GM19468 (cell line): ENCODE data around the gene CENATAC.
"Not testable (repeated sequence)": the region's sequence is repeated elsewhere in the genome, so short reads cannot be mapped to it uniquely, and the experiment has no call there.

Experiments used
- ATAC-seq: cut with Tn5 transposase; IDR thresholded peaks from one replicate; pipeline ENCODE4 v1.9.1; 2021; ENCODE audit warnings: mild to moderate bottlenecking, moderate library complexity, moderate number of reproducible peaks; ENCODE audit not compliant: unreplicated experiment; ENCODE audit errors: extremely low read depth

CENATAC gene

GRCh38 chr11:118997627-118998387 is at the start of gene CENATAC:
TSS of gene CENATAC (plus strand) at chr11:118998138. CDS start at chr11:118998198, 60 bp downstream.
- ATAC-seq = peak; percentile 90

- ATAC-seq = no peak
Measured at GRCh38 chr11:118953265-118953664, 44.7 kb upstream of the CENATAC start.

GRCh38 chr11:118953976-118954375 is 44.0 kb upstream of the CENATAC start:
- not testable (repeated sequence) for ATAC-seq

GRCh38 chr11:118956094-118956846 is 41.7 kb upstream of the CENATAC start, which contains the start of gene UPK2:
TSS of gene UPK2 (plus strand) at chr11:118956298. CDS start at chr11:118956351, 53 bp downstream.
- ATAC-seq = peak; percentile 79

- no peak for ATAC-seq
Measured at GRCh38 chr11:118956847-118957469, 41.0 kb upstream of the CENATAC start.

GRCh38 chr11:118957549-118957948 is 40.4 kb upstream of the CENATAC start:
- ATAC-seq = no peak

GRCh38 chr11:118957968-118958367 is 40.0 kb upstream of the CENATAC start:
- ATAC-seq = no peak

GRCh38 chr11:118958577-118958976 is 39.4 kb upstream of the CENATAC start:
- no peak for ATAC-seq

- no peak for ATAC-seq
Measured at GRCh38 chr11:118961189-118961588, 36.7 kb upstream of the CENATAC start.

GRCh38 chr11:118961591-118961990 is 36.3 kb upstream of the CENATAC start:
- ATAC-seq = no peak

GRCh38 chr11:118969508-118969907 is 28.4 kb upstream of the CENATAC start:
- ATAC-seq = not testable (repeated sequence)

- no peak for ATAC-seq
Measured at GRCh38 chr11:118971646-118972045, 26.3 kb upstream of the CENATAC start, which contains the start of gene FOXR1. TSS of gene FOXR1 (plus strand) at chr11:118971761. CDS start at chr11:118971932, 171 bp downstream.

GRCh38 chr11:118973985-118974384 is 24.0 kb upstream of the CENATAC start:
- ATAC-seq = no peak

- no peak for ATAC-seq
Measured at GRCh38 chr11:118975771-118976709, 21.9 kb upstream of the CENATAC start.

GRCh38 chr11:118979434-118979833 is 18.5 kb upstream of the CENATAC start:
- no peak for ATAC-seq

GRCh38 chr11:118980191-118980881 is 17.6 kb upstream of the CENATAC start:
- ATAC-seq = no peak

GRCh38 chr11:118984337-118984736 is 13.6 kb upstream of the CENATAC start:
- not testable (repeated sequence) for ATAC-seq

GRCh38 chr11:118984825-118985224 is 13.1 kb upstream of the CENATAC start:
- ATAC-seq = no peak

- no peak for ATAC-seq
Measured at GRCh38 chr11:118988280-118988679, 9.7 kb upstream of the CENATAC start.
